HCT116 (cell line): ENCODE data around the gene RAI1. TPM values are rescaled to one million over a fixed set of nuclear protein-coding genes. Genes with fewer than 3 reads are reported as not detected.

Experiments used
- ATAC-seq: fragments of 200-7000 bp; cut with Tn5 transposase; 2 replicates; pipeline ENCODE4 v1.9.1; 2020; ENCODE audit warnings: mild to moderate bottlenecking, moderate library complexity
- BruUV-seq: library from RNA; stranded (reverse); fragments of 400-500 nt; replicated peaks from 2 replicates; lab custom pipeline; 2021; lab: Mats Ljungman, UMichigan
- CTCF ChIA-PET: fragments of 300-600 bp; sonication (Branson Sonifier 250); formaldehyde crosslinking; loops from one replicate; lab custom pipeline; 2021; ENCODE audit warnings: antibody characterized with exemption; lab: Charles Lee
- POLR2A ChIA-PET: fragments of 300-600, 350-600 bp; sonication (Branson Sonifier 250); formaldehyde crosslinking; loops from one replicate; lab custom pipeline; 2021; ENCODE audit warnings: antibody characterized with exemption; lab: Charles Lee
- RAD21 ChIA-PET, 2 experiments: fragments of 300-600 bp; sonication (Branson Sonifier 250); formaldehyde crosslinking; loops; one replicate each; lab custom pipeline; 2023; ENCODE audit warnings: low total read pairs in 2 of 2; ENCODE audit not compliant: uncharacterized antibody in 2 of 2, unreplicated experiment in 2 of 2, low non-redundant PET in 1 of 2; lab: Charles Lee
- DNase-seq: peaks from one replicate; pipeline ENCODE4 v3.0.0-alpha.2; 2010; ENCODE audit warnings: low read depth, low spot score
- H2AFZ ChIP-seq: fragments of 200-600 bp; shearing (Covaris generic), sonication (generic); 2 replicates; pipeline ENCODE4 v1.6.1; 2017; ENCODE audit warnings: low read depth, mixed run types, mixed read lengths, antibody characterized with exemption, low read length; ENCODE audit not compliant: poor library complexity, severe bottlenecking
- H3K27ac ChIP-seq: 2 replicates; pipeline ENCODE4 v1.5.1; 2012; ENCODE audit warnings: low read depth, low read length
- H3K27me3 ChIP-seq: fragments of 200-600 bp; sonication (generic); 2 replicates; pipeline ENCODE4 v1.6.1; 2016; ENCODE audit warnings: mixed run types, low read length, mixed read lengths; ENCODE audit not compliant: insufficient read depth
- H3K36me3 ChIP-seq, 2 experiments: fragments of 200-500 bp in 1 of 2; fragments of 200-600 bp in 1 of 2; sonication (Bioruptor generic) in 1 of 2; sonication (generic) in 1 of 2; 2 replicates each; pipeline versions ENCODE4 v1.5.1 to v1.6.1; 2014 to 2016; ENCODE audit warnings: low read length in 2 of 2, inconsistent platforms in 1 of 2, mixed read lengths in 1 of 2, mixed run types in 1 of 2; ENCODE audit not compliant: insufficient read depth in 2 of 2, control insufficient read depth in 1 of 2
- H3K4me1 ChIP-seq, 2 experiments: fragments of 200-600 bp in 1 of 2; sonication (generic) in 1 of 2; 2 replicates each; pipeline versions ENCODE4 v1.5.1 to v1.6.1; 2012 to 2017; ENCODE audit warnings: low read length in 2 of 2, inconsistent platforms in 1 of 2, mild to moderate bottlenecking in 1 of 2, mixed read lengths in 1 of 2, mixed run types in 1 of 2, moderate library complexity in 1 of 2; ENCODE audit not compliant: insufficient read depth in 2 of 2, control insufficient read depth in 1 of 2
- H3K4me2 ChIP-seq: fragments of 200-600 bp; sonication (generic); 2 replicates; pipeline ENCODE4 v1.6.1; 2017; ENCODE audit warnings: mixed run types, low read length, mixed read lengths
- H3K4me3 ChIP-seq, 2 experiments: fragments of 200-600 bp in 1 of 2; sonication (generic) in 1 of 2; replicated peaks in 1 of 2; 2 replicates each; pipeline ENCODE4 v1.5.1; 2011 to 2016; ENCODE audit warnings: low read length in 2 of 2, control low read depth in 1 of 2, low read depth in 1 of 2, mild to moderate bottlenecking in 1 of 2, mixed read lengths in 1 of 2, mixed run types in 1 of 2
- H3K79me2 ChIP-seq: fragments of 200-600 bp; sonication (generic); 2 replicates; pipeline ENCODE4 v1.6.1; 2017; ENCODE audit warnings: mild to moderate bottlenecking, mixed run types, low read length, moderate library complexity, mixed read lengths; ENCODE audit not compliant: insufficient read depth
- H3K9ac ChIP-seq: fragments of 200-600 bp; sonication (generic); 2 replicates; pipeline ENCODE4 v1.6.1; 2016; ENCODE audit warnings: low read length, mixed read lengths
- H3K9me2 ChIP-seq: fragments of 200-600 bp; sonication (generic), shearing (Covaris generic); 2 replicates; pipeline ENCODE4 v1.6.1; 2017; ENCODE audit warnings: mixed run types, mild to moderate bottlenecking, moderate library complexity; ENCODE audit not compliant: insufficient read depth
- H3K9me3 ChIP-seq, 2 experiments: fragments of 200-500 bp in 1 of 2; fragments of 200-600 bp in 1 of 2; sonication (Bioruptor generic) in 1 of 2; sonication (generic) in 1 of 2; 2 replicates each; pipeline ENCODE4 v1.6.1; 2014 to 2017; ENCODE audit warnings: low read length in 2 of 2, mixed read lengths in 2 of 2, inconsistent platforms in 1 of 2, low read depth in 1 of 2, mild to moderate bottlenecking in 1 of 2, mixed run types in 1 of 2, moderate library complexity in 1 of 2; ENCODE audit not compliant: control insufficient read depth in 1 of 2, insufficient read depth in 1 of 2
- H4K20me1 ChIP-seq: fragments of 200-600 bp; sonication (generic), shearing (Covaris generic); 2 replicates; pipeline ENCODE4 v1.6.1; 2017; ENCODE audit warnings: mixed run types, mild to moderate bottlenecking, moderate library complexity; ENCODE audit not compliant: insufficient read depth
- CBX3 ChIP-seq: IDR thresholded peaks from 2 replicates; pipeline ENCODE4 v1.6.1; 2012; ENCODE audit warnings: low read depth
- CTCF ChIP-seq, 3 experiments: fragments of 200-600 bp in 1 of 3; sonication (generic) in 1 of 3; IDR thresholded peaks in 2 of 3; conservative IDR thresholded peaks in 1 of 3; 2 replicates each; pipeline ENCODE4 v1.5.1; 2012 to 2017; ENCODE audit warnings: low read depth in 2 of 3, low read length in 2 of 3, antibody characterized with exemption in 1 of 3, borderline replicate concordance in 1 of 3, control low read depth in 1 of 3, mild to moderate bottlenecking in 1 of 3, mixed read lengths in 1 of 3, mixed run types in 1 of 3, moderate library complexity in 1 of 3; ENCODE audit not compliant: insufficient read depth in 1 of 3
- ELF1 ChIP-seq: IDR thresholded peaks from 2 replicates; pipeline ENCODE4 v1.6.1; 2012; ENCODE audit warnings: low read depth, borderline replicate concordance
- EZH2 ChIP-seq: fragments of 200-600 bp; sonication (generic); IDR thresholded peaks from 2 replicates; pipeline ENCODE4 v1.6.1; 2017; ENCODE audit warnings: antibody characterized with exemption, mixed run types
- JUND ChIP-seq: IDR thresholded peaks from 2 replicates; pipeline ENCODE4 v1.6.1; 2012
- MAX ChIP-seq: IDR thresholded peaks from 2 replicates; pipeline ENCODE4 v1.6.1; 2012
- POLR2A ChIP-seq: IDR thresholded peaks from 2 replicates; pipeline ENCODE4 v1.7.0; 2011; ENCODE audit warnings: borderline replicate concordance; ENCODE audit not compliant: insufficient read depth, insufficient read length; ENCODE audit errors: extremely low read depth
- POLR2AphosphoS5 ChIP-seq: IDR thresholded peaks from 2 replicates; pipeline ENCODE4 v1.6.1; 2011; ENCODE audit warnings: mild to moderate bottlenecking, low read depth, low read length, moderate library complexity
- RAD21 ChIP-seq: IDR thresholded peaks from 2 replicates; pipeline ENCODE4 v1.6.1; 2012; ENCODE audit warnings: low read depth, mild to moderate bottlenecking
- SIN3A ChIP-seq: IDR thresholded peaks from 2 replicates; pipeline ENCODE4 v1.6.1; 2012; ENCODE audit warnings: low read depth
- SRF ChIP-seq: IDR thresholded peaks from 2 replicates; pipeline ENCODE4 v1.6.1; 2012; ENCODE audit warnings: low read depth
- TCF7L2 ChIP-seq: IDR thresholded peaks from 2 replicates; pipeline ENCODE4 v1.7.0; 2011; ENCODE audit warnings: borderline replicate concordance, inconsistent platforms; ENCODE audit not compliant: insufficient read depth, insufficient read length; ENCODE audit errors: extremely low read depth
- YY1 ChIP-seq: IDR thresholded peaks from 2 replicates; pipeline ENCODE4 v1.6.1; 2011; ENCODE audit warnings: low read length, low read depth, moderate library complexity, mild to moderate bottlenecking; ENCODE audit not compliant: insufficient replicate concordance; ENCODE audit errors: extremely low read depth
- intact Hi-C: fragments of 100-400 bp; cut with micrococcal nuclease; formaldehyde crosslinking; loops from 2 replicates; pipeline ENCODE4 v1.10.0; 2022
- total RNA-seq: library from RNA; stranded (reverse); gene quantifications from one replicate; pipeline ENCODE4 v1.2.1, GENCODE V29; 2021; ENCODE audit not compliant: unreplicated experiment

The RAI1 gene
- total RNA-seq, 1 experiment from 2014 or later, result 38.5 TPM

- H3K4me2 ChIP-seq, result no peak overlapping the region
- CTCF ChIA-PET, result no interaction called here
- BruUV-seq, result no TSS peak
- H3K4me3 ChIP-seq, result no peak overlapping the region
- H3K27me3 ChIP-seq, result no peaks in the 10 kb centered on the region
- RAD21 ChIA-PET, result no interaction called here
- H3K9me2 ChIP-seq, result no peaks in the 10 kb centered on the region
- H3K36me3 ChIP-seq, result peaks cover 3 to 35% of the 10 kb centered on the region in 2 experiments; a peak in 2 of 4 replicates
- intact Hi-C loops, result loop anchor here (10.0 kb wide), 1 partner anchor 145 kb away; the partner anchor contains the start of gene RAI1
- ATAC-seq (no peak), DNase-seq (no peak)
- H3K79me2 ChIP-seq, result peaks cover 97% of the 10 kb centered on the region
- no peaks in the 10 kb centered on the region for H3K9me3 ChIP-seq
- H3K27ac ChIP-seq, result peak overlapping the region; percentile 48; the same call in 1 of the 2 replicates
- H3K9ac ChIP-seq, result no peak overlapping the region
- no peak for TF ChIP-seq MAX
- no peak for TF ChIP-seq EZH2
- no peak for TF ChIP-seq SRF
- no peak for TF ChIP-seq ELF1
- no peak for TF ChIP-seq CTCF (IDR thresholded peaks at IDR 0.05 in 2 of 3, conservative IDR thresholded peaks at IDR 0.05 in 1 of 3; ENCODE audit: borderline replicate concordance in 1 of 3, insufficient read depth in 1 of 3, low read depth in 2 of 3, low read length in 2 of 3)
- TF ChIP-seq SIN3A, result no peak
- no peak for TF ChIP-seq CBX3
- TF ChIP-seq YY1, result no peak
- TF ChIP-seq POLR2AphosphoS5, result no peak
- TF ChIP-seq POLR2A, result no peak
- TF ChIP-seq TCF7L2, result no peak
- no peak for TF ChIP-seq RAD21
- TF ChIP-seq JUND, result no peak
- H4K20me1 ChIP-seq, result no peaks in the 10 kb centered on the region
- POLR2A ChIA-PET, result no interaction called here
- peaks cover 66 to 87% of the 10 kb centered on the region in 2 experiments for H3K4me1 ChIP-seq
- H2AFZ ChIP-seq, result no peak overlapping the region
Measured at GRCh38 chr17:17830269-17830567, 149.0 kb downstream of the RAI1 start.
